ENCODE data around the gene BRPF3.
"Not testable (repeated sequence)": the region's sequence is repeated elsewhere in the genome, so short reads cannot be mapped to it uniquely, and the experiment has no call there.

BRPF3 gene

GRCh38 chr6:36201612-36202011 is 5.1 kb downstream of the BRPF3 start:
- Histone ChIP-seq H3K36me3 (ENCODE audit: insufficient read depth, low read length) (peaks cover 59% of the 10 kb centered on the region), H3K4me3 (ENCODE audit: low read depth in 1 of 2, low read length in 2 of 2) (no peak overlapping the region), H3K9me3 (ENCODE audit: low read length) (no peaks in the 10 kb centered on the region), H3K4me1 (ENCODE audit: insufficient read depth, low read length) (peaks cover 29% of the 10 kb centered on the region), H3K27me3 (ENCODE audit: control insufficient read depth in 1 of 2, insufficient read depth in 2 of 2, low read length in 2 of 2) (no peaks in the 10 kb centered on the region), H3K9ac (ENCODE audit: low read length) (no peak overlapping the region), H3K27ac (ENCODE audit: low read depth, low read length) (no peak overlapping the region)

- H3K4me3 ChIP-seq (ENCODE audit: low read depth in 1 of 2, low read length in 2 of 2), result no peak overlapping the region
- no peak overlapping the region for H3K9ac ChIP-seq (ENCODE audit: low read length)
- no peaks in the 10 kb centered on the region for H3K27me3 ChIP-seq (ENCODE audit: control insufficient read depth in 1 of 2, insufficient read depth in 2 of 2, low read length in 2 of 2)
- H3K9me3 ChIP-seq (ENCODE audit: low read length), result no peaks in the 10 kb centered on the region
- no peak overlapping the region for H3K27ac ChIP-seq (ENCODE audit: low read depth, low read length)
- H3K4me1 ChIP-seq (ENCODE audit: insufficient read depth, low read length), result peaks cover 29% of the 10 kb centered on the region
- H3K36me3 ChIP-seq (ENCODE audit: insufficient read depth, low read length), result peaks cover 64% of the 10 kb centered on the region
Observed at GRCh38 chr6:36202101-36202500, 5.6 kb downstream of the BRPF3 start.

- Histone ChIP-seq H3K9ac (ENCODE audit: low read length) (no peak overlapping the region), H3K27ac (ENCODE audit: low read depth, low read length) (no peak overlapping the region), H3K4me3 (ENCODE audit: low read depth in 1 of 2, low read length in 2 of 2) (no peak overlapping the region), H3K27me3 (ENCODE audit: control insufficient read depth in 1 of 2, insufficient read depth in 2 of 2, low read length in 2 of 2) (no peaks in the 10 kb centered on the region), H3K4me1 (ENCODE audit: insufficient read depth, low read length) (peaks cover 21% of the 10 kb centered on the region), H3K9me3 (ENCODE audit: low read length) (no peaks in the 10 kb centered on the region), H3K36me3 (ENCODE audit: insufficient read depth, low read length) (peaks cover 82% of the 10 kb centered on the region)
Observed at GRCh38 chr6:36204068-36204753, 7.7 kb downstream of the BRPF3 start.

- peaks cover 17% of the 10 kb centered on the region for H3K4me1 ChIP-seq (ENCODE audit: insufficient read depth, low read length)
- H3K9ac ChIP-seq (ENCODE audit: low read length), result no peak overlapping the region
- H3K27me3 ChIP-seq (ENCODE audit: control insufficient read depth in 1 of 2, insufficient read depth in 2 of 2, low read length in 2 of 2), result no peaks in the 10 kb centered on the region
- no peak overlapping the region for H3K4me3 ChIP-seq (ENCODE audit: low read depth in 1 of 2, low read length in 2 of 2)
- peaks cover 86% of the 10 kb centered on the region for H3K36me3 ChIP-seq (ENCODE audit: insufficient read depth, low read length)
- no peaks in the 10 kb centered on the region for H3K9me3 ChIP-seq (ENCODE audit: low read length)
- H3K27ac ChIP-seq (ENCODE audit: low read depth, low read length), result no peak overlapping the region
Observed at GRCh38 chr6:36207155-36207554, 10.6 kb downstream of the BRPF3 start.

- Histone ChIP-seq H3K27me3 (ENCODE audit: control insufficient read depth in 1 of 2, insufficient read depth in 2 of 2, low read length in 2 of 2) (no peaks in the 10 kb centered on the region), H3K4me3 (ENCODE audit: low read depth in 1 of 2, low read length in 2 of 2) (no peak overlapping the region), H3K36me3 (ENCODE audit: insufficient read depth, low read length) (peaks cover 90% of the 10 kb centered on the region), H3K9me3 (ENCODE audit: low read length) (no peaks in the 10 kb centered on the region), H3K4me1 (ENCODE audit: insufficient read depth, low read length) (no peaks in the 10 kb centered on the region), H3K9ac (ENCODE audit: low read length) (no peak overlapping the region), H3K27ac (ENCODE audit: low read depth, low read length) (no peak overlapping the region)
Observed at GRCh38 chr6:36209606-36210005, 13.1 kb downstream of the BRPF3 start.

GRCh38 chr6:36210182-36210581 is 13.6 kb downstream of the BRPF3 start:
- Histone ChIP-seq H3K4me3 (ENCODE audit: low read depth in 1 of 2, low read length in 2 of 2) (no peak overlapping the region), H3K27ac (ENCODE audit: low read depth, low read length) (no peak overlapping the region), H3K36me3 (ENCODE audit: insufficient read depth, low read length) (peaks cover 90% of the 10 kb centered on the region), H3K9ac (ENCODE audit: low read length) (no peak overlapping the region), H3K9me3 (ENCODE audit: low read length) (no peaks in the 10 kb centered on the region), H3K4me1 (ENCODE audit: insufficient read depth, low read length) (no peaks in the 10 kb centered on the region), H3K27me3 (ENCODE audit: control insufficient read depth in 1 of 2, insufficient read depth in 2 of 2, low read length in 2 of 2) (no peaks in the 10 kb centered on the region)

- Histone ChIP-seq H3K27me3 (ENCODE audit: control insufficient read depth in 1 of 2, insufficient read depth in 2 of 2, low read length in 2 of 2) (no peaks in the 10 kb centered on the region), H3K9ac (ENCODE audit: low read length) (no peak overlapping the region), H3K4me1 (ENCODE audit: insufficient read depth, low read length) (no peaks in the 10 kb centered on the region), H3K36me3 (ENCODE audit: insufficient read depth, low read length) (peaks cover 90% of the 10 kb centered on the region), H3K9me3 (ENCODE audit: low read length) (no peaks in the 10 kb centered on the region), H3K27ac (ENCODE audit: low read depth, low read length) (no peak overlapping the region), H3K4me3 (ENCODE audit: low read depth in 1 of 2, low read length in 2 of 2) (no peak overlapping the region)
Observed at GRCh38 chr6:36210886-36211595, 14.5 kb downstream of the BRPF3 start.

- Histone ChIP-seq H3K36me3 (ENCODE audit: insufficient read depth, low read length) (peaks cover 85% of the 10 kb centered on the region), H3K4me1 (ENCODE audit: insufficient read depth, low read length) (no peaks in the 10 kb centered on the region), H3K9me3 (ENCODE audit: low read length) (no peaks in the 10 kb centered on the region), H3K27ac (ENCODE audit: low read depth, low read length) (no peak overlapping the region), H3K9ac (ENCODE audit: low read length) (no peak overlapping the region), H3K27me3 (ENCODE audit: control insufficient read depth in 1 of 2, insufficient read depth in 2 of 2, low read length in 2 of 2) (no peaks in the 10 kb centered on the region), H3K4me3 (ENCODE audit: low read depth in 1 of 2, low read length in 2 of 2) (no peak overlapping the region)
Observed at GRCh38 chr6:36216559-36216958, 20.0 kb downstream of the BRPF3 start.

GRCh38 chr6:36217188-36217587 is 20.6 kb downstream of the BRPF3 start:
- H3K27ac ChIP-seq (ENCODE audit: low read depth, low read length), result no peak overlapping the region
- H3K4me1 ChIP-seq (ENCODE audit: insufficient read depth, low read length), result no peaks in the 10 kb centered on the region

GRCh38 chr6:36217946-36218345 is 21.4 kb downstream of the BRPF3 start:
- Histone ChIP-seq H3K27ac (ENCODE audit: low read depth, low read length) (no peak overlapping the region), H3K36me3 (ENCODE audit: insufficient read depth, low read length) (peaks cover 82% of the 10 kb centered on the region), H3K27me3 (ENCODE audit: control insufficient read depth in 1 of 2, insufficient read depth in 2 of 2, low read length in 2 of 2) (no peaks in the 10 kb centered on the region)

More at GRCh38 chr6:36217188-36217587, 20.6 kb downstream of the BRPF3 start:
- Histone ChIP-seq H3K27me3 (ENCODE audit: control insufficient read depth in 1 of 2, insufficient read depth in 2 of 2, low read length in 2 of 2) (no peaks in the 10 kb centered on the region), H3K36me3 (ENCODE audit: insufficient read depth, low read length) (peaks cover 85% of the 10 kb centered on the region), H3K4me3 (ENCODE audit: low read depth in 1 of 2, low read length in 2 of 2) (no peak overlapping the region), H3K9ac (ENCODE audit: low read length) (no peak overlapping the region), H3K9me3 (ENCODE audit: low read length) (no peaks in the 10 kb centered on the region)

GRCh38 chr6:36218516-36218915 is 22.0 kb downstream of the BRPF3 start:
- H3K4me3 ChIP-seq (ENCODE audit: low read depth in 1 of 2, low read length in 2 of 2); H3K9me3 ChIP-seq (ENCODE audit: low read length); H3K9ac ChIP-seq (ENCODE audit: low read length); H3K27me3 ChIP-seq (ENCODE audit: control insufficient read depth in 1 of 2, insufficient read depth in 2 of 2, low read length in 2 of 2); H3K4me1 ChIP-seq (ENCODE audit: insufficient read depth, low read length); H3K27ac ChIP-seq (ENCODE audit: low read depth, low read length): not testable (repeated sequence)
- peaks cover 76% of the 10 kb centered on the region for H3K36me3 ChIP-seq (ENCODE audit: insufficient read depth, low read length)

More at GRCh38 chr6:36217946-36218345, 21.4 kb downstream of the BRPF3 start:
- H3K9ac ChIP-seq (ENCODE audit: low read length), result no peak overlapping the region
- no peaks in the 10 kb centered on the region for H3K4me1 ChIP-seq (ENCODE audit: insufficient read depth, low read length)
- H3K9me3 ChIP-seq (ENCODE audit: low read length), result no peaks in the 10 kb centered on the region
- H3K4me3 ChIP-seq (ENCODE audit: low read depth in 1 of 2, low read length in 2 of 2), result no peak overlapping the region

GRCh38 chr6:36219081-36219480 is 22.5 kb downstream of the BRPF3 start:
- Histone ChIP-seq H3K36me3 (ENCODE audit: insufficient read depth, low read length) (peaks cover 71% of the 10 kb centered on the region), H3K4me3 (ENCODE audit: low read depth in 1 of 2, low read length in 2 of 2) (no peak overlapping the region), H3K4me1 (ENCODE audit: insufficient read depth, low read length) (no peaks in the 10 kb centered on the region), H3K9ac (ENCODE audit: low read length) (no peak overlapping the region), H3K27me3 (ENCODE audit: control insufficient read depth in 1 of 2, insufficient read depth in 2 of 2, low read length in 2 of 2) (no peaks in the 10 kb centered on the region), H3K27ac (ENCODE audit: low read depth, low read length) (no peak overlapping the region), H3K9me3 (ENCODE audit: low read length) (no peaks in the 10 kb centered on the region)
